HG02884 (cell line): ENCODE results near the gene RILPL2.
"Not testable (repeated sequence)": the region's sequence is repeated elsewhere in the genome, so short reads cannot be mapped to it uniquely, and the experiment has no call there.

Source experiments
- ATAC-seq: cut with Tn5 transposase; IDR thresholded peaks from one replicate; pipeline ENCODE4 v1.9.1; 2021; ENCODE audit warnings: mild to moderate bottlenecking, moderate library complexity; ENCODE audit not compliant: unreplicated experiment

RILPL2 gene

DNA sequence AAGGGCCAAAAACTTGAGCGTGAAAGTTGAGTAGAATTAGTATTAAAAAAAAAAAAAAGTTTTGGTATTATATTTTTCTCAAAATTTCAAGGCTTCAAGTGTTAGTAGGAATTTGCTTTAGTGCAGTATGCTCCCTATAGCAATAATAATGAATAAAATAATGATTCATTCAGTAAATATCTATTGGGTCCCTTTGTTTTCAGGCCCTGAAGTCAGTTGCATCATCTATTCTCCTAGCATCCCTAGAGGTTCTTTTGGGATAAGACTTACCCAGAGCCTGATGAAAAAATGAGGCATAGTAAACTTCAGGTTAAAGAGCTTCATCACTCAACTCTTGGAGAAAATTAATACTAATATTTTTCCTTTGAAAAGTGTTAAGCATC is 51.5 kb downstream of the RILPL2 start:
- no peak for ATAC-seq

DNA sequence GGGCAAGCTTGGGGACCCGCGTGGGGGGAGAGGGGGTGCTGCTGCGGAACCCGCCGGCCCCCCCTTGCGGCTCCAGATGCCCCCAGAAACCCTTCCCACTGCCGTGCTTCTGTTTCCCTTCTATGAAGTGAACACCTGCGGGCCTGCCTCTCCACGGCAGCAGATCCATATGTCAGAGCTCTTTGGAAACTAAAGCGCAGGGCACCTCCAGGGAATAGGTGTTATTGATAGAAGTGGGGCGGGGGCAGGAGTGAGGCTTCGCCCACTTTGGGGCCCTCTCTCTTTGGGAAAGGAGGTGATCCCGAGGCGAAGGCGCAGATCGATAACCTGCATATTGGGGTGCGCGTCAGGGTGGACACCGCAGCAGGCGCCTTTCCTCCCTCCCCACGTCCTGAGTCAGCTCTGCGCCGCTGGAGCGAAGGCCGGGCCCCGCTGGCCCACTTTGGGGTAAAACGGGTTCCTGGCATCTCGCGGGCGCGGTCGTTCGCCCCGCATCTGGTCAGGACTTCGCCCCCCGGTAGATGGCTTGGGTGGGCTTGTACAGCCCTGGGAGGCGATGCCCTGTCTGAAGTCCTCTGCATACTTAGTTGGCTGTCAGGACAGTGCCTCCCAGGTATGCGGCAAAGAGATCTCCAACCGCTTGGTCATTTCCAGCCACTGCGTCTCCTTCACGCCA is 52.0 kb downstream of the RILPL2 start:
- ATAC-seq: no peak

DNA sequence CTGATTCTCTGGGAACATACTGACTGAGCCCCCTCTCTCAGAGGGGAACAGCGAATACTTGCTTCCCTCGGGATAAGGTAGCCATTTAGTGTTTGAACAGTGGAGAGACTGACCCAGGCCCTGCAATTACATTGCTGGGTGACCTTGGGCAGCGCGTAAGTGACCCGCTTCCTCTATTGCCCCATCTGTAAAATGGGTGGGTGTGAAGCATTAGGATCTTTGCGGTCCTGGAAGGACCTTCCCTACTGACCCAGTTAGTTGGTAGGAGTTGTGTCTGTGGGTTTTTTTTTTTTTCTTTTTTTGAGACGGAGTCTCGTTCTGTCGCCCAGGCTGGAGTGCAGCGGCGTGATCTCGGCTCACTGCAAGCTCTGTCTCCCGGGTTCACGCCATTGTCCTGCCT is 53.8 kb downstream of the RILPL2 start:
- ATAC-seq: no peak

DNA sequence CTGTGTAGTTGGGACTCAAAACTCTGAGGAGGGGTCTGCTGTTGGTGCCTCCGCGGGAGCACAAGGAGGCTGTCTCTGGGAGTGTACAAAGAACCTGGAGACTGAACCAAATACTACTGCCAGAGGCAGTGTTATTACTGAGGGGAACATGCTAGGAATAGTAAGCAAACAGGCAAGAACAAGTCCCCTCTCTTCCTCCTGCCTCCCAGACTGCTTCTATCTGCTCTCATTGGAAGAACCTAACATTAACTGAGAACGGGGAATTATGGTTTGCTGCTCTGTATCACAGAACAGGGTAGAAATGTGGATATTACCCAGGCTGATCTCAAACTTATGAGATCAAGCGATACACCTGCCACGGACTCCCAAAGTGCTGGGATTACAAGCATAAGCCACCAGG is 57.1 kb downstream of the RILPL2 start:
- no peak for ATAC-seq

DNA sequence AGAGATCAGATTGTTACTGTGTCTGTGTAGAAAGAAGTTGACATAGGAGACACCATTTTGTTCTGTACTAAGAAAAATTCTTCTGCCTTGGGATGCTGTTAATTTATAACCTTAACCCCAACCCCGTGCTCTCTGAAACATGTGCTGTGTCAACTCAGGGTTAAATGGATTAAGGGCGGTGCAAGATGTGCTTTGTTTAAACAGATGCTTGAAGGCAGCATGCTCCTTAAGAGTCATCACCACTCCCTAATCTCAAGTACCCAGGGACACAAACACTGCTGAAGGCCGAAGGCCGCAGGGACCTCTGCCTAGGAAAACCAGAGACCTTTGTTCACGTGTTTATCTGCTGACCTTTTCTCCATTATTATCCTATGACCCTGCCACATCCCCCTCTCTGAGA is 64.1 kb downstream of the RILPL2 start:
- not testable (repeated sequence) for ATAC-seq

DNA sequence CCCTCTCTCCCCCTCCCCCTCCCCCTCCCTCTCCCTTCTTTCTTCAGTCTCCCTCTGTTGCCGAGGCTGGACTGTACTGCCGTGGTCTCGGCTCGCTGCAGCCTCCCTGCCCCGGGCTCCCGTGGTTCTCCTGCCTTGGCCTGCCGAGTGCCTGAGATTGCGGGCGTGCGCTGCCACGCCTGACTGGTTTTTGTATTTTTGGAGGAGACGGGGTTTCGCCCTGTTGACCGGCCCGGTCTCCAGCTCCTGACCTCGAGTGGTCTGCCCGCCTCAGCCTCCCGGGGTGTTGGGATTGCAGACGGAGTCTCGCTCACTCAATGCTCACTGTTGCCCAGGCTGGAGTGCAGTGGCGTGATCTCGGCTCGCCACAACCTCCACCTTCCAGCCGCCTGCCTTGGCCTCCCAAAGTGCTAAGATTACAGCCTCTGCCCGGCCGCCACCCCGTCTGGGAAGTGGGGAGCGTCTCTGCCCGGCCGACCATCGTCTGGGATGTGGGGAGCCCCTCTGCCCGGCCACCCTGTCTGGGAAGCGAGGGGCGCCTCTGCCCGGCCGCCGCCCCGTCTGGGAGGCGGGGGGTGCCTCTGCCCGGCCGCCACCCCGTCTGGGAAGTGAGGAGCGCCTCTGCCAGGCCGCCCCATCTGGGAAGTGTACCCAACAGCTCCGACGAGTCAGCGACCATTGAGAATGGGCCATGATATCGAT is 64.7 kb downstream of the RILPL2 start:
- ATAC-seq: not testable (repeated sequence)

DNA sequence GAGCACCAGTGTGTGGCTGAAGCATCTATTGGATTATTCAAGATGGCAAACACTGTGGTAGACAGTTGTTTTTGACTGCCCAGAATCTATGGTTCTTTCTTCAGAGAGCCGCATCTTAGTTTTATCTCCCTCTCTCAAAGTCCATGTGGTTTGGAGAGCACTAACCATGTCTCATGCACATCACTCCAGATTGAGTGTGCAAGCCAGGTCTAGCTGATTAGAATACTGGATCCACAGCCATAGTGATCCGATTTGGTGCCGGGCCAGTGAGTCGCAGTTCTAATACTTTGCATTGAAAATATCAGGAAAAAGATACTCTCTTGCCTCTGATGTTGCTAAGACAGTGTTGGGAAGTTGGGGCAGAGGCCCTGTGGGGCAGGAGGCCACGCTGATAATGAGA is 67.3 kb downstream of the RILPL2 start:
- no peak for ATAC-seq

DNA sequence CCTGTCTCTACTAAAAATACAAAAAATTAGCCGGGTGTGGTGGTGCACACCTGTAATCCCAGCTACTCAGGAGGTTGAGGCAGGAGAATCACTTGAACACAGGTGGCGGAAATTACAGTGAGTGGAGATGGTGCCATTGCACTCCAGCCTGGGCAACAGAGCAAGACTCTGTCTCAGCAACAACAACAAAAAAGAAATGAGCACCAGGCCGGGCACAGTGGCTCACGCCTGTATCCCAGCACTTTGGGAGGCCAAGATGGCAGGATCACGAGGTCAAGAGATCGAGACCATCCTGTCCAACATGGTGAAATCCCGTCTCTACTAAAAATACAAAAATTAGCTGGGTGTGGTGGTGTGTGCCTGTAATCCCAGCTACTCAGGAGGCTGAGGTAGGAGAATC is 68.1 kb downstream of the RILPL2 start:
- ATAC-seq: not testable (repeated sequence)

DNA sequence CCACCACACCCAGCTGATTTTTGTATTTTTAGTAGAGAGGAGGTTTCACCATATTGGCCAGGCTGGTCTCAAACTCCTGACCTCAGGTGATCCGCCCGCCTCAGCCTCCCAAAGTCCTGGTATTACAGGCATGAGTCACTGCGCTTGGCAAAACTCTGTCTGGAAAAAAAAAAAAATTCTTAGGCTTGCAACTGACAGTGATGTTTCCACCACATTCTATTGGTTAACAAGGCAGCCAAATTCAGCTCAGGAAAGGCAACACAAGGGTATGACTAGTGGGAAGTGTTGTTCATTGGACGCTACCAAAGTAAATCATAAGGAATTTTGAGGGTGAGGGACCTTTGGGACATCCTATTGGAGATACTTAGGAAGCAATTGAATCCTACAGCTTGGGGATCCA is 69.0 kb downstream of the RILPL2 start:
- ATAC-seq: no peak
